ENCODE measurements around the gene TRIM48. TPM values are rescaled to one million over a fixed set of nuclear protein-coding genes. Genes with fewer than 3 reads are reported as not detected.
"Not testable (repeated sequence)": the region's sequence is repeated elsewhere in the genome, so short reads cannot be mapped to it uniquely, and the experiment has no call there.

TRIM48 gene, protein sequence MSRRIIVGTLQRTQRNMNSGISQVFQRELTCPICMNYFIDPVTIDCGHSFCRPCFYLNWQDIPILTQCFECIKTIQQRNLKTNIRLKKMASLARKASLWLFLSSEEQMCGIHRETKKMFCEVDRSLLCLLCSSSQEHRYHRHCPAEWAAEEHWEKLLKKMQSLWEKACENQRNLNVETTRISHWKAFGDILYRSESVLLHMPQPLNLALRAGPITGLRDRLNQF
- not detected for total RNA-seq

DNA sequence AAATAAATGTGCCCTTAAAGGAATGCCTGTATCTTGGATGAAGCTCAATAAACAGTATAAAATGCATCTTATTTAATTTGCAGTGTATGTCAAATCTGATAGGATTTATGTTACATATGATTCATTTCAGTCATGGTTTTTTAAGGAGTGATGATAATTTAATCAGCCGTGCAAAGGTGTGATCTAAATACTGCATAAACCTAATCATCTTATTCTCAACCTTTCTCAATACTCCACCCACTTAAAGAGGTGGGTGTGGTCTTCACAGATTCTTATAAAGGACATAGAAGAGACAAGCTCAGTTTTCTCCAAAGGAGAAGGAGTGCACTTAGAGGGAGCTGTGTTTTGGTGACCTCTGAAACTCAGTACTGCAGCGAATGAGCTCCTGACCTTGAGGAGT, at the start of gene TRIM48:
TRIM48 (plus strand) TSS at position 301 of the 400 bp plus-strand sequence. CDS start 113 bp downstream, outside the sequence.
- H3K4me1 Mint-ChIP-seq; H3K4me3 Mint-ChIP-seq; H3K36me3 Mint-ChIP-seq; H3K27me3 Mint-ChIP-seq; POLR2A ChIA-PET; H3K9me3 Mint-ChIP-seq; ATAC-seq (ENCODE audit: low read depth); H3K27ac Mint-ChIP-seq; DNase-seq: not testable (repeated sequence)

DNA sequence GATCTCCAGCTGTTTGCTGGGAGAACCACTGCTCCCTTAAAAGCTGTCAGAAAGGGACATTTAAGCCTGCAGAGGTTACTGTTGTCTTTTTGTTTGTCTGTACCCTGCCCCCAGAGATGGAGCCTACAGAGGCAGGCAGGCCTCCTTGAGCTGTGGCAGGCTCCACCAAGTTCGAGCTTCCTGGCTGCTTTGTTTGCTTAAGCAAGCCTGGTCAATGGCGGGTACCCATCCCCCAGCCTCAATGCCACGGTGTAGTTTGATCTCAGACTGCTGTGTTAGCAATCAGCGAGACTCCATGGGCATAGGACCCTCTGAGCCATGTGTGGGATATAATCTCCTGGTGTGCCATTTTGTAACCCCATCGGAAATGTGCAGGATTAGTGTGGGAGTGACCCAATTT, 23.6 kb upstream of the TRIM48 start:
- DNase-seq; H3K36me3 Mint-ChIP-seq; H3K27ac Mint-ChIP-seq; POLR2A ChIA-PET; ATAC-seq (ENCODE audit: low read depth); H3K4me1 Mint-ChIP-seq; H3K27me3 Mint-ChIP-seq; H3K4me3 Mint-ChIP-seq: not testable (repeated sequence)
- peaks cover 18% of the 10 kb centered on the region for H3K9me3 Mint-ChIP-seq

DNA sequence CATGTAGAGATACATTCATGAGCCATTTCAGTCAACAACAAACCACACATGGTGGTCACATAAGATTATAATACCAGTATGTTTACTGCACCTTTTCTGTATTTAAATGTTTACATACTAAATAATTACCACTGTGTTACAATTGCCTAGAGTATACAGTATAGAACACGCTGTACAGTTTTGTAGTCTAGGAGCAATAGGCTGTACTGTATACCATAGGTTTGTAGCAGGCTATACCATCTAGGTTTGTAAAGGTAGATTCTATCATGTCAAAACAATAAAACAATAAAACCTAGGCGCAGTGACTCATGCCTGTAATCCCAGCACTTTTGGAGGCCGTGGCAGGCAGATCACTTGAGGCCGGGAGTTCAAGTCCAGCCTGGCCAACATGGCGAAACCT, 1.1 kb downstream of the TRIM48 start:
- no peaks in the 10 kb centered on the region for H3K27me3 Mint-ChIP-seq
- ATAC-seq (ENCODE audit: low read depth) (no peak), DNase-seq (no peak)
- no peak overlapping the region for H3K27ac Mint-ChIP-seq
- H3K9me3 Mint-ChIP-seq: peaks cover 11% of the 10 kb centered on the region
- no peak overlapping the region for H3K4me3 Mint-ChIP-seq
- no peaks in the 10 kb centered on the region for H3K36me3 Mint-ChIP-seq
- POLR2A ChIA-PET: no interaction called here
- H3K4me1 Mint-ChIP-seq: no peaks in the 10 kb centered on the region

Other genes starting within 250 kb of the TRIM48 start
- not detected for gene OR4A16, start 81.0 kb downstream of the TRIM48 start, total RNA-seq
- not detected for gene OR4A15, start 105.8 kb downstream of the TRIM48 start, total RNA-seq

Measured in activated naive CD8-positive, alpha-beta T cell treated with anti-CD3 and anti-CD28 coated beads, Interleukin-2, amount 10 ng/mL, durations not matched to agents 7 days and 5 days (primary cell).